HG03108 (cell line): Measurements from ENCODE around the gene ACSS1.
A peak's percentile ranks its signal among the peaks of the same experiment; 100 is the strongest.

ENCODE experiments used
- ATAC-seq: cut with Tn5 transposase; IDR thresholded peaks from one replicate; pipeline ENCODE4 v1.9.1; 2021; ENCODE audit warnings: moderate library complexity; ENCODE audit not compliant: unreplicated experiment

The ACSS1 gene

DNA sequence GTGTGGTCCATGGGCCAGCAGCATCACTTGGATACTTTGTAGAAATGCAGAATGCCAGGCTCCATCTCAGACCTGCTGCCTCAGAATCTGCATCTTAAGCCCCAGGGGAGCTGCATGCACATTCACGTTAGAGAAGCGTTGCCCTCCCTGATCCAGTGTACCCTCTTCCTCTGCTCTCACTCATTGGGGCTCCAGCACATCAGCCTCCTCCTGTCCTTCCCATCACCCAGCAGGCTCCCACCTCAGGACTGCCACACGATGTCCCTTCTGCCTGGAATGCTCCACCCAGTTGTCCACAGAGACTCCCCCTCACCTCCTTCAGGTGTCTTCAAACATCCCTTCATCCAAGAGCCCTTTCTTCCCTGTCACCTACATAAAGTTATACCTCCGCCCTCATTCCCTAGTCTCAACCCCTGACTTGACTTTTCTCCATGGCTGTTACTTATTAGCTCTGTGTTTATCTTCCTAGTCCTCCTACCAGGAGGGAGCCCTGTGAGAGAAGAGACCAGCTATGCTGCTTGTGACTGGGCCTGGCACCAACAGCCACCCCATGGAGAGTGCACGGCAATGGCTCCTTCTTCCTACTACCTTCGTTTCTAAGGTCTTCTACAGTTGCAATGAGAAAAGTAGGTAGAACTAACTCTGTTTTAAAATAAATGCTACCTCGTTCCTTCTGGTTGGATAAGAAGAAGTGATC is 3.3 kb upstream of the ACSS1 start:
- no peak for ATAC-seq

DNA sequence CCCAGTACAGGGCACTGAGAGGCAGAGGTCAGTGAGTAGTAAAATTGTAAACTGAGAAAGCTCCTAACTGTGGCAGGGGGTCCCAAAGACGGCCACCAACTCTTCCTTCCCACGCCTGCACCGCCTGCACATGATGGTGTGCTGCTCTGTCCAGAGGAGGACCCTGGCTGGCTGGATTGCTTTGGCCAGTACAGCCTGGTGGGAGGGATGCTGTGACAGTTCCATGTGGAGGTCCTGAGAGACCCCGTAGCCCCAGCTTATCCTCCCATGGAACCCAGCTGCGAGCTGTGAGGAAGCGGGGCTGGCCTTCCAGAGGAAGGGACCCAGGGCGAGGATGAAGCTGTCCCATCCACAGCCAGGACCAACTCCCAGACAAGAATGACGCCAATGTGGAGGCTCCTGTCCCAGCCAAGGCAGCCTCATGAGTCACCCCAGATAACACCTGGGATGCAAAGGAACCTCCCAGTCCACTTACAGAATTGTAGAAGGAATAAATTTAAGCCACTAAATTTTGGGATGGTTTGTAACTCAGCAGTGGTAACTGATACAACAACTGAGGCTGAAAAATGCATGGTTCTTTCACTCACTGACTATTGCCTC is 2.0 kb upstream of the ACSS1 start:
- no peak for ATAC-seq

DNA sequence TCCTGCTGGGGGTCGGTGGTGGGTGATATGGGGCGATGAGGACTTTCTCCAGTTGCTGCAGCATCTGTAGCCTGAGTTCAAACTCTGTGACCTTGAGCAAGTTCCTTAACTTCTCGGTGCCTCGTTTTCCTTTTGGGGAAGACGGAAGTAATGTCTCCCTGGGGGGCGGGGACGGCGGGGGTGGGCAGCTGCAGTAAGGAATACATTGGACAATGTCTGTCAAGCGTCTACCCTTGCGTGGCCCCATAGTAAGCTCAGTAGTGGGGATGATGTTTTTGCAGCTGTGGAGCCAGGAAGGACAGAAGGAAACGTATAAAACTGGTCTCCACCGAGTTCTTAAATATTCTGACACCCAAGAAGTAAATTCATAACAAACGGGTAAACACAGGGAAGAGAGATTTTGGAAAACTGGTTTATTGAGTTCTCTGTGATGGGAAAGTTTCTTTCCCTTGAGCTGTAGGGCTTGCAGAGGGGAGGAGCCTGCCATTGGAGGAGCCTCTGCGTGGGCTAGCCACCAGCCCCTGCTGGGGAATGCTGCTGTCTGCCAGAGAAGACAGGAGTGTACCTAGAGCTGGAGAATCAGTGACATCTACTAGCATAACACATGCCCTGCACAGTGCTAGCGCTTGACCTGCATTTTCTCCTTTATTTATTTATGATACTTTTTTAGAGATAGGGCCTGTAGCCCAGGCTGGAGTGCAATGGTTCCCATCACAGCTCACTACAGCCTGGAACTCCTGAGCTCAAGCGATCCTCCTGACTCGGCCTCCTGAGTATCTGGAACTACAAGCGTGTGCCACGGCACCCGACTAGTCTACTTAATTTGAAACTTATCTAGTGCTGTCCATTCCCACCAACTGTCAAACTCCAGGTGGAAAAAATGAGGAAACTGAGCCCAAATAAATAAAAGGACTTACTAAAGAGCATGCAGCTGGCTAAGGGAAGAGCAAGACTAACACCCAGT is 1.2 kb upstream of the ACSS1 start:
- no peak for ATAC-seq

DNA sequence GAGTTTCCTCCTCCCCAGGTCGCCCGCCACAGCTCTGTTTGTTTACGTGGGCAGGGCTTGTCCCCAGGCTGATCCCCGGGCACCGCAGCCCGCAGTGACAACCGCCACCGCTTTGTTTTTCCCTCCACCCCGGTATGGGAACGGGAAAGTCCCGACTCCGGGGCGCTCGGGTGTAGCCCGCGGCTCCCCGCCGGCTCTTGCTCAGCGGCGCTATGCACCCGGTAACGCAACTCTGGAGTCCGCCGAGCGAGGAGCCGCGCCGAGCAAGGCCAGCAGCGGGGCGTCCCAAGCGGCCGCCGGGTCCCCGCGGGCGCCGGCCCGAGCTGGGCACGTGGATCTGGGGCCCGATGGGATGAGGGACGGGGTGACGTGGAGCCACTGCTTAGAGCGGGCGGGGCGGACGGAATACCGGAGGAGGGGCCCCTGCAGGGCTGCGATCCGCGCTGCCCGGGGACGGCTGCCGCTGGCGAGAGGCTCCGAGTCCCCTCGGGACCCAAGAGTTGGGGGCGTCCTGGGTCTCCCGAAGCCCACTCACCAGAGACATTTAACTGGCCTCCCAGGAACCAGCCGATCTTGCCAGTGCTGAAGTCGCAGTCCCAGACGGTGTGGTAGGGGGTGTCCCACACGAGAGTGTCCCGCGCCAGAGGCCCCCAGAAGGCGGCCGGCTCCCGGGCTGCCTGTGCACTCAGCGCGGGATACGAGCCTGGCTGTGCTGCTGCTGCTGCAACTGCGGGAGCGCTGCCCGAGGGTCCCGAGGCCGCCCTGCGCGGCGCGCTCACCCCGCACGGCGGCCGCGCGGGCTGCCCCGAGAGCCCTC is 497 bp downstream of the ACSS1 start:
- ATAC-seq = peak; percentile 20

DNA sequence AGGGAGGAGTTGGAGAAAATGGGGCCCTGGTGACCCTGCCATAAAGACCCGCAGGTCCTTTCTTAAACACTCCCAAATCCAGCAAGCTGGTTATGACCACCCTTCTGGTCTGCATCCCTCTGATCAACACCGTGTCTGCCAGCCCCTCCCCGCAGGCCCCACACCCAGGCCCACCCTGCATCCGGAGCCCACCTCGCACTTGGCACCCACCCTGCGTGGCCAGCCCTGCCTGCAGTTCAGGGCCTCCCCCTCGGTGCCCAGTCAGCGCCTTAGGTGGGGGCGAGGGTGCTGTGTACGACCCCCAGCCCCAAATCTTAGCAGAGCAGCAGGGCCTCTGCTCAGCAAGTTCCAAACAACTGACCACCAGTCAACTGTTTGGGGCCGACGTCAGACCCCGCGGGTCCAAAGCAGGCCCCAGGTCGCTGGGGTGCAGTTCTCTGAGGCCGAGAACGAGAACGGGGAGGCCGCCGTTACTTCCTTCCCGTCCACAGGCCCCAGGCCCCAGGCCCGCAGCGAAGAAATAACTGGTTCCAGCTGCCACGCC is 1.2 kb downstream of the ACSS1 start:
- ATAC-seq = peak; percentile 30

DNA sequence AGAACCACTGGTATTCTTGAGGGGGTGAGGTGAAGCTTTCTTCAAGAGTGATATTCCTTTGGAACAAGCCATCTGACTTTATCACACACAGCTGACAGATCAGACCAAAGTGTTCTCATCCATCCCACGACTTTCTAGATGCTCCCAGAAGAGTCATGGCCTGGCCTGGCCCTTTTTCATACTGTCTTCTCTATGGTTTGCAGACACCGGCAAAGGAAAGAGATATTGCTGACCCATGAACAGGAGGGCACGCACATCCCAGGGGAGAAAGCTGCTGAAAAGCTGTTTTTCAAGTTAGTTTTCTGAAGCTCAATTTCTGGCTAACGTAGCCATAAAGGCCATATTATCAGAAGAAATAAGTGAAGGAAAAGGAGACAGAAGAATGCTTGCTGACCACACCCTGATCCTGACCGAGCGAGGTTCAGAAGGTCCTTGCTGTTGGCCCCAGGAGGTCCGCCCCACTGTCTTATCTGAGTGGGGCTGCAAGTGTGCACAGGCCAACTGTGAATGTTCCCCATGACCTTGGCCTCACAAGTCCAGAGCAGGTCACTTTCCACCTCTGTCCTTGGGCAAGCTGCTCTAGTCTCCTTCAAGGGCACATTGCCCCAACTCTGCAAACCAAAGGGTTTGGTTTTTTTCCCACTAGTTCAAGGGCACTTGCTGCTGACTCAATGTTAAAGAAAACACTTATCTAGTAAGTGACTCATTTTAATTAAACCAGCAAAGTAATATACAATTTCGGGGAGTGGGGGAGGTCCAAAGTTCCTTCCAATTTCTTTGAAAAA is 2.0 kb downstream of the ACSS1 start:
- ATAC-seq = no peak

DNA sequence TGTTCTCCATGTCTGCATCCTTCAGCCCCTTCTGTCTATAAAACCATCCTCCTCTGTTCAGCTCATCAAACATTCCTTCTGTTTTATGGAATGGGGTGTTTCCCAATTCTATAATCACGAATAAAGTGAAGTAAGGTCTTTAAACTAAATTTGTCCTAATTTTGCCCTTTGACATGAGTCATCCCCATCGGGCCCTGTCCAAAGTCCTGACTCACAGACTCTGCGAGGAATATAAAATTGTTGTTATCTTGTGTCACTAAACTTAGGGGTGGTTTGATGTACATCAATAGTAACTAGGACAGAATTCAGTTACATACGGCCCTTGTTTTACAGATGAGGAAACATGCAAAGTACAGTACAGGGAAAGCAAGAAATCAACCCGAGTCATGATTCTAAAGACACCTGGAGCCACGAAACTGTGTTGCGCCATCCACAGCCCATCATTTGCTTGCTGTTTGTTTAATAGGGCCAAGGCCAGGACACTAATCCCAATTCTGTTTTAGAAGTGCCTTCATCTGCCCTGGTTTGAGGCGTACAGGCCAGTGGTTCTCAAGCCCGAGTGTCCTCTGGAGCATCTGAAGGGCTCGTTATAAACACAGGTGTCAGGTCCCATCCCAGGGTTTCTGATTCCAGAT is 2.8 kb downstream of the ACSS1 start:
- ATAC-seq = no peak

DNA sequence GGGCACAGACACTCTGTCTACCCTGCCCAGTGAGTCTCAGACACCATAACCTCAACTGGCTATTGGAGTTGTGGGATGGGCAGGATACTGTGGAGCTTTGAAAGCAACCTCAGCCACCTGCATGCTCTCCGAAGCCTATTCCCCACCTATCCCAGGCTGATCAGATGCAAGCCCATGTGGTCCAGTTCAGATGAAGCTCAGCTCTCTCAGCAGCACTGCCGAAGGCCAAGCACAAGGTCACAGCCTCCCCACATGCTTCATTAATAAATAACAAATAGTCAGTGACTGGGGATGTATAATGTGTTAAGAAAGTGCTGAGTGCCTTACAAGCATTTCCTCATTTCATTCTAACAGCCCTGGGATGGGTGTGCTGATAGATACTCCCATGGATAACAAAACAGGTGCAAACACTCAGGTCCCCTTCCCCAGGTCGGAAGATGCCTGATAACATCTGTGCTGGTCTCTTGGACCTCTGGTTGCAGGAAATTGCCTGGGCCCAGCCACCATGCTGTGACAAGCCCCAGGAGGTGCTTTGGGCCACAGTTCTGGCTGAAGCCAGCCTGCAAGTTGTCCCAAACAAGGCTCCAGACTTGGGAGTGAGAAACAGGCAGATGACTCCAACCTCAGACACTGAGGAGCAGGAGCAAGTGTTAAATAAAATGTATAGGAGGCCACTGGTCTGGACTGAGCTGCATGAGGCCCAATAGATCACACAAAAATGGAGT is 3.7 kb downstream of the ACSS1 start:
- no peak for ATAC-seq

DNA sequence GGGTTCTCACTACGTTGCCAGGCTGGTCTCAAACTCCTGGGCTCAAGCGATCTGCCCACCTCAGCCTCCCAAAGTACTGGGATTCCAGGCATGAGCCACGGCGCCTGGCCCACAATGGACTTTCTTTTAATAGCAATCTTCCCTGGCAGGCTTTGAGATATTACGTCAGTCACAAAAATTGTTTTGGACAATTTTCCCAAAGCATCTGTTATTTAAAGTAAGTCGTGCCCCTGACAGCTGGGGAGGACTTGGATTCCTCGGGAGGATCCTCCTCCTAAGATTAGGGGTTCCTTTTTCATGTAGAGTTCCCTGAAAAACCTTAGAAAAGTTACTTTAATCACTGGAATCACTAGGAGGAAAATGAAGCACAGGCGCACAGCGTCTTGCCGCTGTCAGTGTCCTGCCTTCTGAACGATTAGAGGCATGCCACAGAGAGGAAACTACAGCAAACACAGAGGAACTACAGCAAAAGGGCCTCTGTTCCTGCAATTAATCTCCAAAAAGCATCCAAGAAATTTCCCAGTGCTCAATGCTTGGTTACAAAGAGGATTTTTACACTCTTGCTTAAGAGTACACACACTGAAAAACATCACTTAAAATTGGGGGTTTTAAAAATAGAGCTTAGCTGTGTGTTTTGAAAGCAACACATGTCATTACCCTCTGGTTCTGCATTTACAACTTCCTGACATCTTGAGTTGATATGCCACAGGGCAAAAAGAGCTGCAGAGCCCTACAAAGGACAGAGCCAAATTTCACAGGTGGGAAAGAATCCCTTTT is 4.5 kb downstream of the ACSS1 start:
- no peak for ATAC-seq

DNA sequence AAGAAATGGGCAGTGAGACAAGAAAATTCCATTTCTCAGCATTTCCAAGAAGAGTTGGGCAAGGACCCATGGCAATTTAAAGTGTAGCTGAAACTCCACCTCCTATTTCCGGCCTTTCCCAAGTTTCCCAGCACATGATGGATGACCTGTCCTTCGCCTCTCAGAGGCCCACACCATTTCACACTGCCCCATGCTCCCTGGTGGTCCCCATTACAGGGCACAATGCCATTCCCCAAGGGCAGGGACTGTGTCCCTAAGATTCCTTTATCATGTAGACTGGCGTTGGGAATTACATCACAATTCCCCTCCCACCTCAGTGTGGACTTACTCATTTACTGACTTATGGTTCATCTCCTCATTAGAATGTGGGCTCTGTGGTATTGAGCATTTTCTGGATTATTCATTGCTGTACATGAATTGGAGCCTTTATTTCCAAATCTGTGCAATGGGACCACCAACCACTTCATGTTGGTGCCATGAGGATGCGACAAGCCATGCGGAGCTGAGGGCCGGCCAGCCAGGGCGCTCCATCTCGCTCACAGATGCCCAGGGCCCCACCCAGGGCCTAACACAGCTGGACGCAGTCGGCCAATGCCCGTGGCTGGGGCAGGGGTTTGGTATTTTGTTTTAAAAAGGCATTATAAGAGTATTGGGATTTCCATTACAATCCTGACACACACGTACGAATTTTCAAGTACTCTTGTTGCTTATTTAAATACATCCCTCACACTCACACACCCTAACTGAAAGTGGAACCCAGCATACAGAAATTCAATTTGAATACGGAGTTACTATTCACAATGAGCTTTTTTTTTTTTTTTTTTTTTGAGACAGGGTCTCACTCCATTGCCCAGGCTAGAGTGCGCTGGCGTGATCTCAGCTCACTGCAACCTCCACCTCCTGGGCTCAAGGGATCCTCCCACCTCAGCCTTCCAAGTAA is 5.4 kb downstream of the ACSS1 start:
- no peak for ATAC-seq

DNA sequence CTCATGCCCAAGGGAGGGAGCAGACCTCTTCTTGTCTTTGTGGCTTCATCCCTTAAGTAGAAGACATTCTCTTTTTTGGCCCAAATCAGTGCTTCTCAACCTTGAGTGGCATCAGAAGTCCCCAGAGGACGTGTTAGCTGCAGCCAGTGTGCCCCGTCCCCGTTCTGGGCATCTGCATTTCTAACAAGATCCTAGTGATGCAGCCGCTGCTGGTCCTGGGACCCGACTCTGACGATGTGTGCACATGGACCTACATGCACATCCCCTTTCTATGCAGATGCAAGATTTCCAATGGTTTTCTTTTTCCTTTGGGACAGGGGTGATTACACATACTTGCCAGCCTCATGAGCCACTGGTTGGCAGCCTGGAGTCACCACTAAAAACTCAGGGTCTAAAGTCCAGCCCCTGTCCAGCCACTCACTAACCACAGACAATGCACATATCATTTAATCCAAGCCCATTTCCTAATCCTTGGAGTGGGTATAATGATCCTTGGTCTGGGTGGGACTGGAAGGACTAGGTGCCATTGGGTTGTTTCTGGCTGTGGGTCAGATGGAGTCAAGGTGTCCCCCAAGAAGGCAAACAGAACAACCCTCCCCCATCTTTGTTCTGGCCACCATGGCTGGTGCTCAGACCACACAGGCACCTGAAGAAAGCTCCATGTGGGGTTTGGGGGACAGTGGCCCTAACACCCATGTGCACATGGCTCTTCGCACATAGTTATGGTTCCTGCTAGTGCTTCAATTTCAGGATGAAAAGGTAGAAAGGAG is 6.4 kb downstream of the ACSS1 start:
- no peak for ATAC-seq

DNA sequence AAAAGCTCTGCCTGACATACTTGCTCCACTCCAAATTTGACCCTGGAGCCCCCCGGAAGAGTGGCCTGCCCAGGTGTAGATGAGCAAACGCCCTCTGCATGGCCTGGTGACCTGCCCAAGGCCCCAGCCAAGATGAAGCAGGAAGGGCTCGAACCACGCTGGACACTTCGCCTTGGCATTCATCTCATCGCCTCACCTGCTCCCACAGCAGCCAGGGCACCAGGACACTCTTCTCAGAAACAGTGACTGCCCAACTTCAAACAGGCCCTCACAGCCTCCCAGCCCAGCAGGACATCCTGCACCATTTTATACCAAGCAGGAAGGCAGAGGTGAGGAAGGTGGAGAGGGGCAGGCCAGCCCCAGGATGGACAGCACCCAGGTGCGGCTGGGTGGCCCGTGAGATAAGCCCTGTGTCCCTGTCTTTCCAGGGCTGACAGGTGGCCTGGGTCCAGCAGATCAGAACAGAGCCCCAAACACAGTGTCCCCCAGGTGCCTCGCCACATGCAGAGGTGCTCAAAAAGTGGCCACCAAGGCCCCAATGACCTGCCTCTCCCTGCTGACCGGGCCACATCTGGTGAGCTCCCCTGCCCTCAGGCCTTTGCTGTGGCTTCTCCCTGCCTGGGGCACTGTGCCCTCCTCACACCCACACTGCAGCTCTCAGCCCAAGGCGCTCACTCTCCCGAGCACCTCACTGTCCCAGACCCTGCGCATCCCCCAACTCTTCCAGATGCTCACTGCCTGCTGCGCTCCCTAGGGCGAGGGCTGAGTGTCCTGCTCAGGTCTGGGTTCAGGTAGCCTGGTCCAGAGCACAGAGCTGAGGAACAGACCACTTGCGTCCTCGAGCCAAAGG is 7.2 kb downstream of the ACSS1 start:
- ATAC-seq = no peak

DNA sequence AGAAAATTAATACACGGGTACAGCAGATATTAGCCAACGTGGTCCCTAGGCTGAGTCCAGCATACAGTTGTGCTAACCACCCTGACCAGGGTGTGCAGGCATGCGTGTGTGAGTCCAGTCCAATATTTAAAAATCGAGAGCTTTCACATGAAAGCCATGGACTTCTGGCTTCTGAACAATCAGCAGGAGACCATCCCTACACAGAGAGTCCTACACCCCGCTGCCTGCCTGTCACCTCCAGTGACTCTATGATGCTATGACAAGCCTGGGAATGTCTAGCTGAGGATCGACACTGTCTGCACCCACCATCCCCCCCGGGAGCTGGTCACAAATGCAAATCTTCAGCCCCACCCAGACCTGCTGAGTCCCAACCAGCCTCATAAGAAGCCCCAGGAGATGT is 7.9 kb downstream of the ACSS1 start:
- ATAC-seq = no peak

DNA sequence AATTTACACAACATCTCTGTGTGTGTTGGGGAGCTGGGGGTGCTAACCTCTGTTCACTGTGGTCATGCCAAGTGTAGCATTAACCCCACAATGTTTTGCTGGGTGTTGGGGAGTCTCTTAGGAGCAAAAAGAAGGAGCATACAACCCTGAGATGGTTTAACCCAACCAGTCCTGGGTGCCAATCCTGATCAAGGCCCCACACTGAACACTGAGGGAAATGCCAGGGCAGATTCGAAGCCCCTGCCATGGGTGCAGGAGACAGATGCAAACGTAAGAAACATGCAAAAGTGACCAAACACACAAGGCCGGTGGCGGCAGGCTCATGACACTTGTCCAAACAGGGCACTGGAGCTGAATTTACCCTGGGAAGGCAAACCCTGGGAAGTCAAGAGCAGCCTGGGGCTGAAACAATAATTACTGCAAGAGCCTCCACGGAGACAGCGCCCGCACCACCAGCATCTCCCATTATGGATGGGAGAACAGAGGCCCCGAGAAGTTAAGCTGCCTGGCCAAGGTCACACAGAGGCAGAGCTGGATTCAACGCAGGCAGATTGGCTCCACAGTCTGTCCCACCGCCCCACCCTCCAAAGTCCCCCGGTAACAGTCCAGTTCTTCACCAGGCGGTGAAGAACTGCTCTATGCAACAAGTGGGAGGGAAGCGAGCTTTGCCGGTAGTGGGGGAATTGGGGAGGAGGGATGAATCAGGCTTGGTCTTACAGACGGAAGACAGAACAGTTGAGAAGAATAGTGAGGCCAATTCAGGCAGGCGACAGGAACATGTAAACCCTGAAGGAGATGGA is 8.5 kb downstream of the ACSS1 start:
- no peak for ATAC-seq
